Adrenal gland (tissue), 5 donors: ENCODE data around the gene ZFP1.

Experiments used
- POLR2A ChIP-seq, 2 donors: fragments of 450-650 bp; IDR thresholded peaks; one replicate each; pipeline ENCODE4 v1.6.1; 2017; ENCODE audit warnings: antibody characterized with exemption in 2 of 2, mild to moderate bottlenecking in 2 of 2, moderate library complexity in 1 of 2
- TF ChIP-seq, protein P1 (sequence below), 6 experiments: fragments of 450-650 bp in 4 of 6; fragments of 200-600 bp in 2 of 6; sonication (generic) in 1 of 6; IDR thresholded peaks; 1 replicate in 5 of 6; 2 replicates in 1 of 6; pipeline versions ENCODE4 v1.5.1 to v1.8.0; 2016 to 2021; ENCODE audit warnings: antibody characterized with exemption in 6 of 6, mild to moderate bottlenecking in 2 of 6, moderate library complexity in 1 of 6
- donor health status: DM: no; HTN: no; CAD: no.

DNA sequence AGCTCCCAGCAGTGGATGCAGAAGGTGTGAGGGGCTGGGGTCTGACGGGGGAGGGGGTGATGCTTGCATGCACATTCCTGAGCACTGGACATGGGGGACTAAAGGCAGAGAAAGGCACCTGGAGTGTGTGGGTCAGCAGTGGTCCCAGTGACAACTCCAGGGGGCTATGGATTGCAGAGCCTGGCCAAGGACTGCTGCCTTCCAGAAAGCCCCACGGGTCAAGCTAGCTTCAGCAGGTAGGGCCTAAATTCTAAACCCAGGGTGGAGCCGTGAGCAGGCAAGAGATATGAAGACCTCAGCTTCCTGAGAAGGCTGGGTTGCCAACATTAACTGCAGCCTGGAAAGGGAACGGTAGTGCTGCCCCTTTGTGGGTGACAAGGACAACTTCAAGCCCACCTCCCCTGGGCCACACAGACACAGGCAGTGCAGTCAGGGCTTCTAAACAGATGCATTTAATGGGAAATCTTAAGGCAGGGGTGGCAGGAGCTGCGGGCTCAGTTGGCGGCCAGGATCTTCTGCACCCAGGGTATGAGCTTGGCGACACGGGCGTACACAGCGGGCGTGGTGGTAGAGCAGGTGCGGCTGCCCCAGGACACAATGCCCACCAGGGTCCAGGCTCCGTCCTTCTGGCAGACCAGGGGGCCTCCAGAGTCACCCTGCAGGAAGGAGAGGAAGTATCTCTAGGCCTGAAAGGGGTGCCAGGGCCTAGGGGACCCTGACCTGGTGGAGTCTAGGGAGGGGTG, 55.5 kb downstream of the ZFP1 start:
- no peak for TF ChIP-seq POLR2A (IDR thresholded peaks at IDR 0.05)
- TF ChIP-seq, protein P1, sequence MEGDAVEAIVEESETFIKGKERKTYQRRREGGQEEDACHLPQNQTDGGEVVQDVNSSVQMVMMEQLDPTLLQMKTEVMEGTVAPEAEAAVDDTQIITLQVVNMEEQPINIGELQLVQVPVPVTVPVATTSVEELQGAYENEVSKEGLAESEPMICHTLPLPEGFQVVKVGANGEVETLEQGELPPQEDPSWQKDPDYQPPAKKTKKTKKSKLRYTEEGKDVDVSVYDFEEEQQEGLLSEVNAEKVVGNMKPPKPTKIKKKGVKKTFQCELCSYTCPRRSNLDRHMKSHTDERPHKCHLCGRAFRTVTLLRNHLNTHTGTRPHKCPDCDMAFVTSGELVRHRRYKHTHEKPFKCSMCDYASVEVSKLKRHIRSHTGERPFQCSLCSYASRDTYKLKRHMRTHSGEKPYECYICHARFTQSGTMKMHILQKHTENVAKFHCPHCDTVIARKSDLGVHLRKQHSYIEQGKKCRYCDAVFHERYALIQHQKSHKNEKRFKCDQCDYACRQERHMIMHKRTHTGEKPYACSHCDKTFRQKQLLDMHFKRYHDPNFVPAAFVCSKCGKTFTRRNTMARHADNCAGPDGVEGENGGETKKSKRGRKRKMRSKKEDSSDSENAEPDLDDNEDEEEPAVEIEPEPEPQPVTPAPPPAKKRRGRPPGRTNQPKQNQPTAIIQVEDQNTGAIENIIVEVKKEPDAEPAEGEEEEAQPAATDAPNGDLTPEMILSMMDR (IDR thresholded peaks at IDR 0.05), result no peak
